ENCODE measurements around the gene MAK. TPM values are rescaled to one million over a fixed set of nuclear protein-coding genes. Genes with fewer than 3 reads are reported as not detected.

Gene MAK
- total and polyA plus RNA-seq, 2 of the 13 experiments (the other 11 are each of a cell fraction or from before 2014, with no cell fraction given): 0.04 TPM; not detected in 1

DNA sequence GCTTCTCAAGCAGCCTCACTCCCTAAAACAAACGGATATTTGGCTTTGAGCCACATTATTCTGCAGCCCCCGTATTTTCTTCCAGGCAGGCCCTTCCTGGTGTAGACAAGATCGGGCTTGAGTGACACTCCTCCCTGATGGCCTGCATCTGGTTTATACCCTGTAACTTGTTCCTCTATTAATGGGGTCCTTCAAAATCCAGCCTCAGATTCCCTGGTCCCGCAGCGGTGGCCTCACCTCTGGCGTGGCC, 115.8 kb downstream of the MAK start (continued):
- TF ChIP-seq, protein P1, sequence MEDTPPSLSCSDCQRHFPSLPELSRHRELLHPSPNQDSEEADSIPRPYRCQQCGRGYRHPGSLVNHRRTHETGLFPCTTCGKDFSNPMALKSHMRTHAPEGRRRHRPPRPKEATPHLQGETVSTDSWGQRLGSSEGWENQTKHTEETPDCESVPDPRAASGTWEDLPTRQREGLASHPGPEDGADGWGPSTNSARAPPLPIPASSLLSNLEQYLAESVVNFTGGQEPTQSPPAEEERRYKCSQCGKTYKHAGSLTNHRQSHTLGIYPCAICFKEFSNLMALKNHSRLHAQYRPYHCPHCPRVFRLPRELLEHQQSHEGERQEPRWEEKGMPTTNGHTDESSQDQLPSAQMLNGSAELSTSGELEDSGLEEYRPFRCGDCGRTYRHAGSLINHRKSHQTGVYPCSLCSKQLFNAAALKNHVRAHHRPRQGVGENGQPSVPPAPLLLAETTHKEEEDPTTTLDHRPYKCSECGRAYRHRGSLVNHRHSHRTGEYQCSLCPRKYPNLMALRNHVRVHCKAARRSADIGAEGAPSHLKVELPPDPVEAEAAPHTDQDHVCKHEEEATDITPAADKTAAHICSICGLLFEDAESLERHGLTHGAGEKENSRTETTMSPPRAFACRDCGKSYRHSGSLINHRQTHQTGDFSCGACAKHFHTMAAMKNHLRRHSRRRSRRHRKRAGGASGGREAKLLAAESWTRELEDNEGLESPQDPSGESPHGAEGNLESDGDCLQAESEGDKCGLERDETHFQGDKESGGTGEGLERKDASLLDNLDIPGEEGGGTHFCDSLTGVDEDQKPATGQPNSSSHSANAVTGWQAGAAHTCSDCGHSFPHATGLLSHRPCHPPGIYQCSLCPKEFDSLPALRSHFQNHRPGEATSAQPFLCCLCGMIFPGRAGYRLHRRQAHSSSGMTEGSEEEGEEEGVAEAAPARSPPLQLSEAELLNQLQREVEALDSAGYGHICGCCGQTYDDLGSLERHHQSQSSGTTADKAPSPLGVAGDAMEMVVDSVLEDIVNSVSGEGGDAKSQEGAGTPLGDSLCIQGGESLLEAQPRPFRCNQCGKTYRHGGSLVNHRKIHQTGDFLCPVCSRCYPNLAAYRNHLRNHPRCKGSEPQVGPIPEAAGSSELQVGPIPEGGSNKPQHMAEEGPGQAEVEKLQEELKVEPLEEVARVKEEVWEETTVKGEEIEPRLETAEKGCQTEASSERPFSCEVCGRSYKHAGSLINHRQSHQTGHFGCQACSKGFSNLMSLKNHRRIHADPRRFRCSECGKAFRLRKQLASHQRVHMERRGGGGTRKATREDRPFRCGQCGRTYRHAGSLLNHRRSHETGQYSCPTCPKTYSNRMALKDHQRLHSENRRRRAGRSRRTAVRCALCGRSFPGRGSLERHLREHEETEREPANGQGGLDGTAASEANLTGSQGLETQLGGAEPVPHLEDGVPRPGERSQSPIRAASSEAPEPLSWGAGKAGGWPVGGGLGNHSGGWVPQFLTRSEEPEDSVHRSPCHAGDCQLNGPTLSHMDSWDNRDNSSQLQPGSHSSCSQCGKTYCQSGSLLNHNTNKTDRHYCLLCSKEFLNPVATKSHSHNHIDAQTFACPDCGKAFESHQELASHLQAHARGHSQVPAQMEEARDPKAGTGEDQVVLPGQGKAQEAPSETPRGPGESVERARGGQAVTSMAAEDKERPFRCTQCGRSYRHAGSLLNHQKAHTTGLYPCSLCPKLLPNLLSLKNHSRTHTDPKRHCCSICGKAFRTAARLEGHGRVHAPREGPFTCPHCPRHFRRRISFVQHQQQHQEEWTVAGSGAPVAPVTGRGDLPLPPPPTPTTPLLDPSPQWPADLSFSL (CRISPR knock-in tag; IDR thresholded peaks at IDR 0.05): no peak
- TF ChIP-seq KLF16 (CRISPR knock-in tag; IDR thresholded peaks at IDR 0.05) (no peak), ZNF775 (CRISPR knock-in tag; IDR thresholded peaks at IDR 0.05; ENCODE audit: borderline replicate concordance) (no peak), CHD4 (IDR thresholded peaks at IDR 0.05; ENCODE audit: borderline replicate concordance, low read length) (no peak), SMAD9 (CRISPR knock-in tag; IDR thresholded peaks at IDR 0.05) (no peak), ONECUT2 (CRISPR knock-in tag; IDR thresholded peaks at IDR 0.05) (0 out of 2 replicates have a peak, but pooled peaks have one; percentile 6), PHF21A (CRISPR knock-in tag; IDR thresholded peaks at IDR 0.05) (no peak), NR2F6 (IDR thresholded peaks at IDR 0.05) (no peak), NR2F6 (CRISPR knock-in tag; IDR thresholded peaks at IDR 0.05) (no peak), ZNF430 (CRISPR knock-in tag; IDR thresholded peaks at IDR 0.05) (no peak), BHLHE40 (IDR thresholded peaks at IDR 0.05; ENCODE audit: low read length) (no peak), STAT5B (CRISPR knock-in tag; IDR thresholded peaks at IDR 0.05) (no peak), ZNF724P (CRISPR knock-in tag; IDR thresholded peaks at IDR 0.05; ENCODE audit: borderline replicate concordance) (no peak), ZNF350 (CRISPR knock-in tag; IDR thresholded peaks at IDR 0.05; ENCODE audit: borderline replicate concordance, low read depth) (no peak), DNMT3B (CRISPR knock-in tag; conservative IDR thresholded peaks at IDR 0.05) (no peak), POLR2A (IDR thresholded peaks at IDR 0.05; ENCODE audit: insufficient read depth in 1 of 2, low read depth in 2 of 2, low read length in 2 of 2) (peak in 1 of 2 experiments; percentile 17; a peak in 1 of 4 replicates), ZNF549 (CRISPR knock-in tag; IDR thresholded peaks at IDR 0.05) (no peak), SAP130 (CRISPR knock-in tag; IDR thresholded peaks at IDR 0.05; ENCODE audit: low read depth) (no peak), ATF7 (IDR thresholded peaks at IDR 0.05) (no peak), ATF7 (CRISPR knock-in tag; IDR thresholded peaks at IDR 0.05) (no peak)
- TF ChIP-seq, protein P2, sequence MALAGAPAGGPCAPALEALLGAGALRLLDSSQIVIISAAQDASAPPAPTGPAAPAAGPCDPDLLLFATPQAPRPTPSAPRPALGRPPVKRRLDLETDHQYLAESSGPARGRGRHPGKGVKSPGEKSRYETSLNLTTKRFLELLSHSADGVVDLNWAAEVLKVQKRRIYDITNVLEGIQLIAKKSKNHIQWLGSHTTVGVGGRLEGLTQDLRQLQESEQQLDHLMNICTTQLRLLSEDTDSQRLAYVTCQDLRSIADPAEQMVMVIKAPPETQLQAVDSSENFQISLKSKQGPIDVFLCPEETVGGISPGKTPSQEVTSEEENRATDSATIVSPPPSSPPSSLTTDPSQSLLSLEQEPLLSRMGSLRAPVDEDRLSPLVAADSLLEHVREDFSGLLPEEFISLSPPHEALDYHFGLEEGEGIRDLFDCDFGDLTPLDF (CRISPR knock-in tag; IDR thresholded peaks at IDR 0.05): no peak
- TF ChIP-seq, protein P3, sequence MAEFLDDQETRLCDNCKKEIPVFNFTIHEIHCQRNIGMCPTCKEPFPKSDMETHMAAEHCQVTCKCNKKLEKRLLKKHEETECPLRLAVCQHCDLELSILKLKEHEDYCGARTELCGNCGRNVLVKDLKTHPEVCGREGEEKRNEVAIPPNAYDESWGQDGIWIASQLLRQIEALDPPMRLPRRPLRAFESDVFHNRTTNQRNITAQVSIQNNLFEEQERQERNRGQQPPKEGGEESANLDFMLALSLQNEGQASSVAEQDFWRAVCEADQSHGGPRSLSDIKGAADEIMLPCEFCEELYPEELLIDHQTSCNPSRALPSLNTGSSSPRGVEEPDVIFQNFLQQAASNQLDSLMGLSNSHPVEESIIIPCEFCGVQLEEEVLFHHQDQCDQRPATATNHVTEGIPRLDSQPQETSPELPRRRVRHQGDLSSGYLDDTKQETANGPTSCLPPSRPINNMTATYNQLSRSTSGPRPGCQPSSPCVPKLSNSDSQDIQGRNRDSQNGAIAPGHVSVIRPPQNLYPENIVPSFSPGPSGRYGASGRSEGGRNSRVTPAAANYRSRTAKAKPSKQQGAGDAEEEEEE (CRISPR knock-in tag; IDR thresholded peaks at IDR 0.05; ENCODE audit: borderline replicate concordance): no peak
- TF ChIP-seq, protein P4, sequence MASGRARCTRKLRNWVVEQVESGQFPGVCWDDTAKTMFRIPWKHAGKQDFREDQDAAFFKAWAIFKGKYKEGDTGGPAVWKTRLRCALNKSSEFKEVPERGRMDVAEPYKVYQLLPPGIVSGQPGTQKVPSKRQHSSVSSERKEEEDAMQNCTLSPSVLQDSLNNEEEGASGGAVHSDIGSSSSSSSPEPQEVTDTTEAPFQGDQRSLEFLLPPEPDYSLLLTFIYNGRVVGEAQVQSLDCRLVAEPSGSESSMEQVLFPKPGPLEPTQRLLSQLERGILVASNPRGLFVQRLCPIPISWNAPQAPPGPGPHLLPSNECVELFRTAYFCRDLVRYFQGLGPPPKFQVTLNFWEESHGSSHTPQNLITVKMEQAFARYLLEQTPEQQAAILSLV (CRISPR knock-in tag; IDR thresholded peaks at IDR 0.05; ENCODE audit: borderline replicate concordance): no peak
